Skin of body (tissue), 2 donors: ENCODE measurements around the gene KCTD16. TPM values are rescaled to one million over a fixed set of nuclear protein-coding genes. Genes with fewer than 3 reads are reported as not detected.
A peak's percentile ranks its signal among the peaks of the same experiment; 100 is the strongest.

Source experiments
- DNase-seq: peaks from one replicate; lab custom pipeline; 2025; lab: John Stamatoyannopoulos, UW
- total RNA-seq: library from RNA; depleted of rRNA; stranded (reverse); fragments of >200 nt; gene quantifications from one replicate; pipeline ENCODE4 v1.2.3, GENCODE V29; 2014

Gene KCTD16
- 0.20 TPM for total RNA-seq

- peak; percentile 94 for DNase-seq
Observed at GRCh38 chr5:144170276-144171024, at the start of gene KCTD16, which contains the start of gene YIPF5. Gene KCTD16, plus strand, starts transcription at chr5:144170873. Gene YIPF5, minus strand, starts transcription at chr5:144170659. Its CDS starts 704 bp downstream, at chr5:144169955.

DNA sequence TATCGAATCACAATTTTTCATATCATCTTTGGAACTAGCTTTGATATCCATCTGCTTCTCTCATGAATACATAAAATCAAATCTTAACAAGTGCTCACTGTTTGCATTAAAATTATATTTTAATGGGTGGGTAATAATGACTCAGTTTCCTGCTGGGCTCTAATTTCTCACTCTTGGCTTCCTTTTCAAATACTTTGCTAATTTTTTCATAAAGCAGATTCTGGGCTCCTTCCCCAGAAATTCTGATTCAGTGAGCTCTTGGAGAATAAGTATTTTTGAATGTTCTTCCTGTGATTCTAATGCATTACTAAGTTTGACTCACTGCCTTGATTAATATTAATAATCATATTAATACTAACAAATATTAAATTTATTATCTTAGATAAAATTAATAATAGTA lies 49.1 kb upstream of the KCTD16 start:
- no peak for DNase-seq

DNA sequence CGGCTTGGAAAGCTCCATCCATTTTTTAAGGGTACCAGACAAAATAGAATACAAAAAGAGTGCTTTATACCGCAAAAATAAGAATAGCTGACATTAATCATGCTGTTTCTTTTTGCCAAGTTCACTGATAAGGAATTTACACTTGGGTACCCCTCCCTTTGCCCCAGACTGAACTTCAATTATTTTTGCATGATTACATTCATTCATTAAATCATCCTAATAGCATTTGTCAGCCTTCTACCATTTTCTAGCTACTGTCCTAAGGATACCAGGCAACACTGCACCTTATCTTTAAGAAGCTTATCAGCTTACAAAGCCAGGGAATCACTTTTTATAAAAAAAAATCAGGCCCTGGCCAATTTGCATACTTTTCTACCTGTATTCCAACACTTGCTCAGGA lies 48.6 kb upstream of the KCTD16 start:
- no peak for DNase-seq

- DNase-seq, result no peak
Observed at GRCh38 chr5:144122641-144123040, 48.0 kb upstream of the KCTD16 start.

GRCh38 chr5:144125163-144125726 lies 45.4 kb upstream of the KCTD16 start:
- peak; percentile 55 for DNase-seq

DNA sequence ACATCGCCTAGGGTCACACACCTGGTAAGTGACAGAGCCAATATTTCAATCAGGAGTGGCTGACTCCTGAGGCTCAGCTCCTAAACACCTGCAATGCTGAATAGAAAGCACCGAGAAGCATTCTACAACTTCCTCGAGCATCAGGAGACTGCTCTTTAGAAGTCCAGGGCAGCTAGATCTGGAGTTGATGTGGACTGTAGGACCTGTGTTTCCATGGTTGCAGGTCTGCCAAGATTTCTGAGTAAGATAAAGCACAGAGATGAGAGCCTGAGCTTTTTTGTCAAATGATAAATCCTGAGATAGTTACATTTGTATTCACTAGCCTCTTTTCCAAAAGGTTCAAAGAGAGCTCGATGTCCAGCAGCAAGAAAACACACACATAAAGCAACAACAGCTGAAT lies 44.0 kb upstream of the KCTD16 start:
- DNase-seq, result no peak

DNA sequence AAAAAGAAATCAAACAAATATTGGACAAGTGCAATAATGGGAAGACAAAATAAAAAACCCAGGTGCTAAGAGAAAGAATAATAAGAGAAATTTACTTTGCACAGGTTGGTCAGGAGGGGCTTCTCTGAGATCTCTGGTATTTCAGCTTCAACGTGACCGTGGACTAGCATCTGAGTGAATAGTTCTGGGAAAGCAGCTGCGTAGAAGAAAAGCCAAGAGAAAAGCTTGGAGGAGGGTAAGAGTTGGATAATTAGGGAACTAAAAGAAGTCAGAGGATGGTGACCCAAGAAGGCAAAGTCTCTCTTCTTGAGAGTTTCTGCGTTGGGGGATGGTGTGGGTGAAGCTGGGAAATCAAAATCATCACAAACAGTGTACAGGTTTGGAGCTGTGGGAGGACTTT lies 41.8 kb upstream of the KCTD16 start:
- no peak for DNase-seq

- peak; percentile 38 for DNase-seq
Observed at GRCh38 chr5:144130306-144130705, 40.4 kb upstream of the KCTD16 start.

GRCh38 chr5:144131261-144131660 lies 39.4 kb upstream of the KCTD16 start:
- DNase-seq, result no peak

- DNase-seq, result no peak
Observed at GRCh38 chr5:144133050-144133633, 37.5 kb upstream of the KCTD16 start.

GRCh38 chr5:144134194-144134826 lies 36.4 kb upstream of the KCTD16 start:
- DNase-seq, result no peak

DNA sequence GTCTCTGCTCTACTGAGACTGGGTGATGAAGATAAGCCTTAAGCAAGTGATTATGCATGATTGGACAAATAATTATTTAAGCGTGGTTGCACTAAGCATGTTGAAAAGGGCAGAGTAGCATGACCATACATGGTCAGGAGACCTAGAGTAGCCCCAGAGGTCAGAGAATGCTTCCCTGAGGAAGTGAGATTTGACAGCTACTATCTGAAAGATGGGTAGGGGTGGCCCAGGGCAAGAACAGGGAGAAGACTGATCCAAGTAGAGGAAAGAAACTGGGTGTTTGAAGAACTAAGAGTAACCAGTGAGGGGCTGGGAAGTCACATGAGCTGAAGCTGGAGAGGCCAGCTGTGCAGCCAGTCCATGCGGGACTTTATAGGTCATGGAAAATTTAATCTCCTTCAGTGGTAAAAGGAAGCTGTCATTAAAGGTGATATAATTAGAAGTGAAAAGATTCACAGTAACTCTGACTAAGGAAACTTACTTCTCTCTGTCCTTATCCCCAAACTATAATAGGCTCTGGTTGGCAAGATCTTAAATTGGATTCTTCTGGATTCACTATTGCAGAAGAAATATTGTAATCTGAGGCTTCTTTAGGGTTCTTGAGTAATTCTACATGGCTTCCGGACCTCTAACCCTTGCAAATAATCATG lies 35.4 kb upstream of the KCTD16 start:
- no peak for DNase-seq

DNA sequence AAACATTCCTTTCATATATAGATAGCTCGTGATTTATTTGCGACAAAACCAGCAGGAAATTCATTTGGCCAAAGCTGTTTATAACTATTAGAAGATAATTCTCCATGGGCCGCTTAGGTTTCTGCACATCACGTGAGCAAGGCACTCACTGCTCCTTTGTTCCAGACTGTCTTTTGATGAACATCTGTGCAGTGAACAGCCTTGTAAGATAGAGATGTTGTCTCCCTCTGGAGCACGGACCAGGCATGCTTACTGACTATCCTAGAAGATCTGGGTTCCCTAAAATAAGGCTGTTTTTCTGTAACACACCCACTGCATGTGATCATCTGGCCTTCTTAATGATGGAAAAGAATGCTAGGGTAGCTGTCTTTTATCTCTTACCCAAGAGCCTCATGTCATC lies 31.1 kb upstream of the KCTD16 start:
- peak; percentile 94 for DNase-seq

DNA sequence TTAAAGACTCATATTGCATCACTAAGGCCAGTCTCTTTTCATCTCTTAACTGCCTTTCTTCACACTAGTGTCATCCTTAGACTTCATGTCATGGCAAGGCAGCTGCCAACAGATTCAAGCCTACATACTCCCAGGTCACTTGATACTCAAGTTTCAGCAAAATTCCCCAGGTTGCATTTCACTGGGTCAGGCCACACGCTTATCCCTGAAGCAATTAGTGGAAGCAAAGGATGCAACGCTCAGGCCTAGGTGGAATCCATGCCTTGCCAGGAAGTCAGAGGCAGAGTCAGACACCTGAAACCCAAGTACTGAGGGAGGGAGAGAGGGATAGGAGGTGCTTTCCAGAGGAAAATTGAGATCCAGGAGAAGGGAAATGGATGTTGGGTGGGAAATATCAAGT lies 29.1 kb upstream of the KCTD16 start:
- no peak for DNase-seq

DNA sequence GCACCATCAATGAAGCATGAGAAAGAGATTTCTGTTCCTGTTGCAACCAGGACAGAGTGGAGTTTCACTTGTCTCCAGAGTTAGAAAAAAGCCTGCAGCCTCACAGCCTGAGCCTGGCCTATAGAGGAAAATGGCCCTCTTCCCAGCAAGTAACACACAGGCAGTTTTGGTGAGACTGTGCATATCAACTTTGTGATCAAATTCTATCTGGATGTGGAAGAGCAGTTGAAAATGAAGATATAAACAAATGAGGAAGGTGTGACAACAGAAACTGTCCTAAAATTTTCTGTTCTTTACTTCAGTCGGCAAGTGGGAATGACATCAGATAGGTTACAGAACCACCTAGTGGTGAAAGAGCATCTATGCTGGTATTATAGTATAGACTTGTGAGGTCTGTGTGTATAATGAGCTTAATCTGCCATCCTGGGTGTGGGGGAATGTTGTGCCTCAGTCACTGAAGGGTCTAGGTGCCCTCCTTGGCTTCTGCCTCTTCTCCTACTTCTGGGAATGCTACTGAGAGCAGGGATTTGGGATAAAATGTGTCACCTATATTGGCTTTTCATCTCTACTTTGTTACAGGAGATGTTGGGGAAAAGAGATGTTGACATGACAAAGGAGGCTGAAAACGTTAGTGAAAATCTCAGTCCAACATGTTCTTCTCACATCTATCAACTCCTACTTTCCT lies 28.4 kb upstream of the KCTD16 start:
- DNase-seq, result peak; percentile 72

- DNase-seq, result no peak
Observed at GRCh38 chr5:144142824-144143162, 27.9 kb upstream of the KCTD16 start.

- no peak for DNase-seq
Observed at GRCh38 chr5:144143625-144144024, 27.0 kb upstream of the KCTD16 start.

- peak; percentile 58 for DNase-seq
Observed at GRCh38 chr5:144144956-144145751, 25.5 kb upstream of the KCTD16 start.

GRCh38 chr5:144151026-144151425 lies 19.6 kb upstream of the KCTD16 start:
- no peak for DNase-seq

DNA sequence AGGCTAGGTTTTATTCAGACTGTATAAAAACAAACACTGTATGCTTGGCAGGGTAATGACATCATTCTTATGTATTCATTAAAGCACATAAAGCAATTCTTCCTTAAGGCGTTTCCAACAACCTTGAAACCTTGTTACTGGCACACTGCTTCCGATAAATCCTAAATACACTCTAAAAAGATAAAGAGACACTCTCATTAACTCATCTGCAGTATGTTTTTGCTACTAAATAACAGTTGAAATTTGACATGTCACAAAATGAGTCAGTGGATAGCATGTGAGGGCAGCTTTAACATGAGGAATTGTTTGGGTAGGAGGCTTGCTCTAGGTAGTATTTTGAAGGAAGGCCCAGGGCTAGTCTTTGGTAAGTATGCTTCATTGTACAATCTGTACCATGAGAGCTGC lies 13.9 kb upstream of the KCTD16 start:
- DNase-seq, result no peak

DNA sequence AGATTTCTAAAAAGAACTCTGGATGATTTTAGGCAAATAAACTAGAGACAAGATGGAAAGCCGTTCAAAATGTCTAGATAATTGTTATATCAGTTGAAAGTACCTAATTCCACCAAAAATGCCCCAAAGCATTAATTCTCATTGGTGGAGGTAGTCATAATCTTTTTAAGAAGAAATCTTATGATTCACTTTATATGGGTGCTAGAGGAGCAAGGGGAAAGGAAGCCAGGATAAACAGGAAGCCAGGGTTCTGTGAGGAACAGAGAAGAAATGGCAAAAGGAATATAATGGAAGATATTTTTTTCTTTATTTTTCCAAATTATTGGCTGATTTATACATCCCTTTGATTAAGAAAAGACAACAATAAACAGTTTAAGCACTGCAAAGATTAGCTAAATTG lies 8.0 kb upstream of the KCTD16 start:
- no peak for DNase-seq
